GM12873 (cell line): ENCODE measurements around the gene ITGA11.

Source experiments
- TF ChIP-seq, protein P1 (sequence below): IDR thresholded peaks from 2 replicates; pipeline ENCODE4 v1.5.1; 2012; ENCODE audit warnings: low read depth, mild to moderate bottlenecking, moderate library complexity, low read length, control low read depth; ENCODE audit not compliant: insufficient read depth; ENCODE audit errors: missing control alignments

Gene ITGA11

DNA sequence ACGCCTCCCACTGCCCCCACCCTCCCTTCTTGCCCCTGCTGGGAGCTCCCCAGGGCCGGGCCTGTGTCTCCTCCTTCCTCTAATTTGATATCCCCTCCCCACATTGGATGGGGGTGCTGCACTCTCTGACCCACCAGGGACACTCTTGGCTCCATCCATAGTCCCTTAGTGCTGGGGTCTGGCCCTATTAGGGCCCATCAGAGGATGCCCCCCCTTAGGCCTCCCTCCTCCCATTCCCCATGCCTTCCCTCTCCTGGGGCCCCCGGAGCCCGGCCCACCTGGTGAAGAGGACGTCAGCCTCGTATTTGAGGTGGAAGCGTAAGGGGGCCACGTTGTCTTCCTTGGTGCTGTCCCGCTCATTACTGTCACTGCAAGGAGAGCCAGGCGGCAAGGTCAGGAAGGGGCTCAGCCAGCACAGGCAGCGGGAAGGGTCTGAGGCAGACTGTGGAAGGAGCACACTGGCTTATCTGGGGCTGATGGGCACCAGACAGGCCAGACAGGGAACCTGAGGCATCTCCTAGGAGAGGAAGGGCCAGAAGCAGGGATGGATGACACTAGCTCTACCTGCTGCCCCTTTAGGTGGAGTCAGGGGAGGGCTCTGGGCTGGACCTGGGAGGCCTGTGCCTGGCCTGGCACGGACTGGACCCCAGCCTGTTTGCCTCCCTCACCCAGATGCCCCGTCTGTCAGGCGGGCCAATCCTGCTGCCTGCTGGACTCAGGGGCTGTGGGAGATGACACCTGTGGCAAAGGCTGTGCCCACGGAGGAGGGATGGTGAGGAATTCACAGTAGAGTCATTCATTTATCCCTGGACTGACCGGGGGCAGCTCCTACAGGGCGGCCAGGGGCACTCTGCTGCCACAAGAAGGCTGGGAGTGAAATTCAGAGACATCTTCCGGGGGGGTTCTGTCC, 118.2 kb downstream of the ITGA11 start:
- TF ChIP-seq, protein P1, sequence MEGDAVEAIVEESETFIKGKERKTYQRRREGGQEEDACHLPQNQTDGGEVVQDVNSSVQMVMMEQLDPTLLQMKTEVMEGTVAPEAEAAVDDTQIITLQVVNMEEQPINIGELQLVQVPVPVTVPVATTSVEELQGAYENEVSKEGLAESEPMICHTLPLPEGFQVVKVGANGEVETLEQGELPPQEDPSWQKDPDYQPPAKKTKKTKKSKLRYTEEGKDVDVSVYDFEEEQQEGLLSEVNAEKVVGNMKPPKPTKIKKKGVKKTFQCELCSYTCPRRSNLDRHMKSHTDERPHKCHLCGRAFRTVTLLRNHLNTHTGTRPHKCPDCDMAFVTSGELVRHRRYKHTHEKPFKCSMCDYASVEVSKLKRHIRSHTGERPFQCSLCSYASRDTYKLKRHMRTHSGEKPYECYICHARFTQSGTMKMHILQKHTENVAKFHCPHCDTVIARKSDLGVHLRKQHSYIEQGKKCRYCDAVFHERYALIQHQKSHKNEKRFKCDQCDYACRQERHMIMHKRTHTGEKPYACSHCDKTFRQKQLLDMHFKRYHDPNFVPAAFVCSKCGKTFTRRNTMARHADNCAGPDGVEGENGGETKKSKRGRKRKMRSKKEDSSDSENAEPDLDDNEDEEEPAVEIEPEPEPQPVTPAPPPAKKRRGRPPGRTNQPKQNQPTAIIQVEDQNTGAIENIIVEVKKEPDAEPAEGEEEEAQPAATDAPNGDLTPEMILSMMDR, result no peak

DNA sequence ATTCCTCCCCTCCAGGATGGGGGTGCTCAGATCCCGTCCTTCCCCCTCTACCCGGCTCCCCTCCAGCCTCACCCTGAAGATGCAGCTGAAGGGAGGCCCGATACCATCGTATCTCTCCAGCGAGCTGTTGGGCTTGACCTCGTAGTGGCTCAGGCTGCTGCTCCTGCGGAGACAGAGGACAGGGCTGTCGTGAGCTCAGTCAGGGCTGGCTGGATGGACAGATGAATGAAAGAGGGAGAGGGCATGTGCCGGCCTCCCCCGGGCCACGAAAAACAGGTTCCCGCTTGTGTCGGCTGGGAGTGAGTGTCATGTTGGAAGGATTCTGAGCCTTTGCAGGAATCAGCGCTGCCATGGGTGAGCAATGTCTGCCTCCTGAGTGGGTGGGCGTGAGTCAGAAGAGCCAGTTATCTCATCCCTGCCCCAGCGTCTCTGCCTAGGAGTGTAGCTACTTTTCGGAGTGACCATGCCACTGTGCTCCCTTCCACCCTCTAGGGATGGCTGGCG, 119.2 kb downstream of the ITGA11 start:
- TF ChIP-seq, protein P1, result no peak

DNA sequence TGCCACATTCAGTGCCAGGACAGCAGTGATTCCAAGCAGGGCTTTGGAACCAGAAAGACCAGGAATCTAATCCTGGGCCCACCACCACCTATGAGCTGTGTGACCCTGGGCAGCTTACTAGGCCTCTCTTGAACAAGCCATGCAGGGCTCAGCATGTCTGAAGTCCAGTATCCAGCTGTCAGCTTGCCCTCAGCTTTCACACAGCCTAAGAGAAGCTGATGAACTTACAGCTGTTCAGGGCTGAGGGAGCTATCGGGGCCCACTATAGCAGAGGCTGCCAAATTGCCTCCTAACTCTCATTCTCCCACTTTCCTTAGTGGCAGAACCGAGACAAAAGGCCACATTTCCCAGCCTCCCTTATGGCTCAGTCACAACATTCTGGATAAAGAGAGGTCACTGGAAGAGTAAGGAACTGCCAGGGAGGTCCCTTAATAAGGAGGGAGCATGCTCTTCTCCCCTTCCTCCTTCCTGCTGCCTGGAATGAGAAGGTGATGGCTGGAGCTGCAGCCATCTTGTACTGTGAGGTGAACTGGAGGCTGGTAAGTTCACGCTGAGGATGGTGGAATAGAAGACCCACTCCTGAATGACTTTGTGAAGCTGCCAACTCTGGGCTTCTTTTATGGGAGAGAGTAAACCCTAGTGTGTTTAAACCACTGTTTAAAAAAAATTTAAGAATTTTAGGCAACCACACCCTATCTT, 120.0 kb downstream of the ITGA11 start:
- TF ChIP-seq, protein P1, result no peak

DNA sequence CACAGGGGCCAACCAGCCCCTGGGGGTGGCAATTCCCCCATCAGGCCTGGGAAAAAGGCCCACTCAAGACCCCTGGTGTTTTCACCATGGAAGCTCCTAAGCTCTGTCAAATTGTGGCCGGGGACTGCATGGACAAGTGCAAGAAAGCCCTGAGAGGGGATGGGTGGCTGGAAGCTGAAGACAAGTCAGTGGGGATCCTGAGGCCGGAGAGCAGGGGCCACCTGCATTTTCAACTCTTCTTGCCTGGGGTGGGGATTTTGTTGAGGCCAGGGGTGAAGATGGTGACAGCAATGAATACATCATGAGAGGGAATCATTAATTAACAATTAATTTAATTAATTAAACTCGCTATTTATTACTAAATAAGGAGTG, 120.5 kb downstream of the ITGA11 start:
- TF ChIP-seq, protein P1, result no peak

DNA sequence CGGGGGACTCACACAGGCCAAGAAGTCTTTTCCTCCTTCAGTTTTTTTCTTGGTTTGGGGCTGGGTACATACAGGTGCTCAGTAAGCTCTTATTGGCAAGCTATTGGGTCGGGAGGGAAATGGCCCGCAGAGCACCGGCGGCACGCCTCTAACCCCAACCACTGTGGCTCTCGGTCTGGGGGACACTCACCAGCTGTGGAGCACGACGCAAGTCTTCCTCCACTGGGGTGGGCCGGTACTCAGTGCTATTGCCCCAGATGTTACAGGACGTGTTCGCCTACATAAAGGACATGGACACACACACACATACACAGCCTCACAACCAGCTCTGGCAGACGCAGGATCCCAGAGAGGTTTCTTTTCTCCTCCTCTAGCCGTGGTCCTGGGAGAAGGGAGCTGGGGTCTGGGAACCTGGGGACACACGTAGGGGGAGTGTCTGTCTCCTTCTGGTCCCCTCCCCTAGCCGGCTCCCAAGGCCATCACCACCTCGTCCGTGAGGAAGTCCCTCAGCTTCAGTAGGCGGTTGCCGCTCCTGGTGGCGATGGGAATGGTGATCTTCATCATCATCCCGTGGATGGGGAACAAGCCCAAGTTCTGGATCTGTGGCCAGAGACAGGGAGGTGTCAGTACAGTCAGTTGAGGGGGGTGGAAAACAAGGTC, 121.0 kb downstream of the ITGA11 start:
- TF ChIP-seq, protein P1, result no peak

DNA sequence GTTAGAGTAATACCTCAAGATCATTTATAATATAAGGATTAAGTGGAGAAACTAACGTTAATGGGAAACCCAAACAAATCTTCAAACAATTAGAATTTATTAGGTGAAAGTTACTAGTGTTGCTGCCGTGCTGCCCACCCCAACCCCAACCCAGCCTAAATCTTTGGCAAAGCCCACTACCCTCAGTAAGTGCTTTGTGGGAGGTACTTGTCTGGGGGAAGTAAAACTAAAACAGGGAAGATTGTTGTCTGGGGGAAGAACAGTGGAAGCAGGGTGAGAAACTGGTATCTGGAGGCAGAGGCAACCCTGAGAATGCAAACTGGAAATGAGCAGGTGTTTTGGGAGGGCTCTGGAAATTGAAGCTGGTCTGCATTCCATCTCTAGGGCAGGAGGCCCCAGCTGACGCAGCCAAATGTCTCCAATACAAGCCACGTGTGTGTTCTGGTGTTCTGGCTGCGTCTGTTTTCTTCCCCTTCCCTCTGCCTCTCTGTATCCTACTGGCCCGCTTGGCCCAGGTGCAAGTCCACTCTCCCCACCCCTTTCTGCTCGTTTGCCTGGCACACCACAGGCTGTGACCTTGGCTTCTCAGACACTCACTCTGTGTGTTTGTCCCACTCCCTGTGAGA, 121.7 kb downstream of the ITGA11 start:
- TF ChIP-seq, protein P1, result no peak
